HG03521 (cell line): Measurements from ENCODE around the gene PCBP2.
"Not testable (repeated sequence)": the region's sequence is repeated elsewhere in the genome, so short reads cannot be mapped to it uniquely, and the experiment has no call there.

Source experiments
- ATAC-seq: cut with Tn5 transposase; IDR thresholded peaks from one replicate; pipeline ENCODE4 v1.9.1; 2021; ENCODE audit warnings: mild to moderate bottlenecking, moderate library complexity; ENCODE audit not compliant: unreplicated experiment

Gene PCBP2

DNA sequence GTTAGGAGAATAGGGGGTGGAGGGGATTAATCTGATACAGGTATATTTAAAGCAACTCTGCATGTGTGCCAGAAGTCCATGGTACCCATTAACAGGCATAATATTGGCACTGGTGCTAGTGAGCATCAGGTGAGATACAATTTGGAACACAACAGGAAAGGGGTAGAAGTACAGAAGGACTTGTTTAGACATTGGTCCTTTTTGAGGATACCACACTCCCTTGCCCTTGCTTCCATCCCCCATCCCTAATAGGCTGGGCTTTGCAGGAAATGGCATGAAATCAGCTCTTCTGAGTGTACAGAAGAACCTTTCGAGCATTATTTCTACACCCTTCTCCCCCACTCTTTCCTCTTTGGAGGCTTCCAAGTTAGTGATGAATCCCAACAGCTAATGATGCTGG, 16.4 kb downstream of the PCBP2 start:
- no peak for ATAC-seq

DNA sequence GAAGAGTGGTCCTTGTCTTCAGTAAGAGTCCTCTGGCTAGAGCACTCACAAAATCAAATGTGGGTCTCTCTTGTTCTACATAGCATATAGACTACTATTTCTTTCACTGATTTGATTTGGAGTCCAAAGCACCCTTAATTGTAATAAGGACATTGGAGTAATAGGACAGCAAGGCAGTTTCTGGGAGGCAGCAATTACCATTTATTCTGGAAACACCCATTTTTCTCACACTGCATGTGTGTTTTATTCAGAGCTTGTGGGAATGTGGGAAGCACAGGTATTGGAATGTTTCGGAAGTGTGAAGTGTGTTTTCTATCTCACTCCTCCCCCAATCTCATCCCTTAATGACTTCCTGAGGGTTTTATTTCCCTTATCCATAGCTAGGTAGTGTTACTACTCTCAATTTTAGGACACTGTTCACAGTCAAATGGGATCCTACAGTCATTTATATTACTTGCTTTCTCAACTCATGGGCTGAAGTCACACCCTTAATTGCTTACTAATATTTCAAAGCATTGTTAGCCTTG, 20.2 kb downstream of the PCBP2 start:
- ATAC-seq = no peak

DNA sequence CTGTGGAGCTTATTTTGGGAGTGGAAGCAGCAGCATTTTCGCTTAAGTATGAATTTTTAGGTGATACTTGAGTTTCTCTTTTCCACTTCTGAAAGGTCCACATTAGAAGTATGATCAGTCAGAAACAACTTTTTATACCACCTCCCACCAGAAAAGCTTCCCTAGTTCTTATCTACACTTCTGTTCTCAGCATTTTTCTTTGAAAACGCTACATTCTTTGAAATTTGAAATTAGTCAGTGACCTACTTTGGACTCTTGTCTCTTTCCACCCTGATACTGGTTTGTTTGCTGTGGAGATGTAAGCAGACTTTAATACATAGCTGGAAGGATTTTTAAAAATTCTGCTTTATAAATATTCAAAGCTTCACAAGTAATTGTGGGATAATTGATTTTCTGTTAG, 22.2 kb downstream of the PCBP2 start:
- no peak for ATAC-seq

DNA sequence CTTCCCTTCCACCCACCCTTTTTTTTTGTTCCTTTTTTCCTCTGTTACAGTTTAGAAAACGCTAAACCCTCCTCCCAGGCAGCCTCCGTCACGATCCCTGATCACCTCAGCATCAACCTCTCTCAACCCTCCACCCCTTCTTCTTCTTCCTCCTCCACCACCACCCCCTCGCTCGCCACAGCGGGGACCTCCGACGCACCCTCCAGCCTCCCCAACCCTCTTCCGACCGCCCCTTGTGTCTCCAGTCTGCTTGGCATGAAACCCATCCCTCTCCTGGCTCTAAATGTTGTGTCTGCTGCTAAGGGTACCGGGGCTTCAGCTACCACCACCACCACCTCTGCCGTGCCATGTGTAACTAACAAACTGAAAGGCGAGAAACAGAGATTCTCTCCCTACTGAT, 22.9 kb downstream of the PCBP2 start:
- ATAC-seq = no peak

DNA sequence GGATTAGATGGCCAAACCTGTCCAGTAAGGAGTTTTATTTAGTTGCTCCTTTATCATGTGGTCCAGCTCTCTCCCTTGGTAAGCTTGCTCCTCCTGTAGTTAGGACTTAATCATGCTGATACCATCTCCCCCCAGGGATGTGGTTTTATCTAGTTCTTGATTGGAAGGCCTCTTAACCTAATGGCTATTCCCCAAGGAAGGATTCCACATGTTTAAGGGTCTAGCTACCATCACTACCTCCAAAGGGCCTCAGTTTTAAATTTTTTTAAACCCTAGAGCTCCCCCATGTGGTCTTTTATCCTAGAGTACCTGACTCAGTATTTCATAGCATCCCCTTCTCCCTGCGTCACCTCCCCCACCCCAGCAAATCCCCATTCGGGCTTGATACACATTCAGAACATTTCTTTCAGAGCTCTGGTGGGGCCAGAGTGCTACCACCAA, 24.9 kb downstream of the PCBP2 start:
- ATAC-seq = no peak

DNA sequence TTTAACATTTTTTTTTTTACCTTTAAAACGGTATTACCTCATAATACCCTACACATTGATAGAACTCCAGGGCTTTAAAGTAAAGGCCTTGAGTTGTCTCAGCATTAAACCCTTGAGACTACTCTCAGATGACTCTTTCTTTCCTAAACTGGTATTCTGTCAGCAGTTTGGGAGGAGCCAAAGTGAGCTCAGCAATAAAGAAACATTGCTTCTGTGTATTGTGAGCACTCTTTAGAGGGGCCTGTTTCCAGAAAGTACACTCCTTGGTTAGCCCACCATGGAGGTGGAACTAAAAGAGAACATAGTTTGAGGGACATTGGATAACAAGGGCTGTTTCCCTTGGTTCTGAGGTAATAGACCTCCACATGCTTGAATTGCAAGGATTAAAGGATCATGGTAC, 27.0 kb downstream of the PCBP2 start:
- ATAC-seq = no peak

DNA sequence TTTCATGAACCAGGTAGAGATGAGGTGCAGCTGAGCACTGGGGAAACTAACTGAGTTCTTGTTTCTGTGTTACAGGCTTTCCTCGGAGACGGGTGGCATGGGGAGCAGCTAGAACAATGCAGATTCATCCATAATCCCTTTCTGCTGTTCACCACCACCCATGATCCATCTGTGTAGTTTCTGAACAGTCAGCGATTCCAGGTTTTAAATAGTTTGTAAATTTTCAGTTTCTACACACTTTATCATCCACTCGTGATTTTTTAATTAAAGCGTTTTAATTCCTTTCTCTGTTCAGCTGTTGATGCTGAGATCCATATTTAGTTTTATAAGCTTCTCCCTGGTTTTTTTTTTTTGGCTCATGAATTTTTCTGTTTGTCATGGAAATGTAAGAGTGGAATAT, 27.4 kb downstream of the PCBP2 start:
- no peak for ATAC-seq

DNA sequence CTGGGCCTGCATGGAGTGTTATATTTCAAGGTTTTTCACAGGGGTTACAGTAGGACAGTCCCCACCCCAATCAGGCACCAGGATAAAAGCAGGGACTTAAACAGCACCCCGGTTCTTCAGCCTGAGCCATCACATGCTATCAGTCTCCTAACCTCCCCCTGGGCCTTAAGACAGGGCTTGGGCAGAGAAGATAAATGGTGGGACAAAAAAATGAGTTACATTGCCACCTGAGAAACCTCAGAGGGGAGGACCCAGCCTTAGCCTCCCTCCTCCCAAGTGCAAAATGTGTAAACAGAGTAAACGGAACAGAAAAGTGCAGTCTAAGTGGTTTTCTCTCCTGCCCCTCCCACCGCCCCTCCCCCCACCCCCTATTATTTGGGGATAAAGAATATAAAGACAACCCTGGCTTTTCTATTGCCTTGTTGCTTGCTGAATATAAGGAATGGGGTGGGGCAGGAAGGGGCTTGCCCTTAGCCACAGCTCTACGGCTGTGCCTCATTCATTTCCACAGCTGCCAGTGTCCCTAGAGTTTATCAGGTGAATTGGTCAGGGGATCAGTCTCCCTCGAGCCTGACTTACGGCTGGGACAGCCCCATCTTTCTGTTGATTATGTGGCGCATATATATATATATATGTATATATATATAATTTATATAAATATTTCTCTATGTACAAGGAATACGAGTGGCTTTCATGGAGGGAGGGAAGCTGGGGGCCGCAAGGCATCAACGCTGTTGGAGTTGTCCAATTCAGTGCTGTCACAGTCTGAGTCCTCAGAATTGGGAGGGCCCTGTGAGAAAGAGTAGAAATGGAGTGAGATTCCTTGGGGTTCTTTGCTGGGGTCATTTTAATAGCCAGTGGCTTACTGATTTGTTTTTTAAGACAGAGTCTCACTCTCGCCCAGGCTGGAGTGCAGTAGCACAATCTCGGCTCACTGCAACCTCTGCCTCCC, 28.9 kb downstream of the PCBP2 start:
- no peak for ATAC-seq

DNA sequence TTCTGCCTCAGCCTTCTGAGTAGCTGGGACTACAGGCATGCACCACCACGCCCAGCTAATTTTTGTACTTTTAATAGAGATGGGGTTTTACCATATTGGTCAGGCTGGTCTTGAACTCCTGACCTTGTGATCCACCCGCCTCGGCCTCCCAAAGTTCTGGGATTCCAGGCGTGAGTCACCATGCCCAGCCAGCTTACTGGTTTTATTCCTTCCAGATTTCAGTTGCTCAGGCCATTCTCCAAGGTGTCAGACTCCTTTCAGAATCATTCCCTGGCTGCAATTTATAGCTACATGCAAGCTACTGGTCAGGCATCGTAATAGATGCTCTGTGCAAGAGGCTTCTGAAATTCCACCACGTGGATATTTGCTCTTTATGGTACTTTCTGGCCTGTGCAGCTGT, 29.6 kb downstream of the PCBP2 start:
- ATAC-seq = not testable (repeated sequence)

DNA sequence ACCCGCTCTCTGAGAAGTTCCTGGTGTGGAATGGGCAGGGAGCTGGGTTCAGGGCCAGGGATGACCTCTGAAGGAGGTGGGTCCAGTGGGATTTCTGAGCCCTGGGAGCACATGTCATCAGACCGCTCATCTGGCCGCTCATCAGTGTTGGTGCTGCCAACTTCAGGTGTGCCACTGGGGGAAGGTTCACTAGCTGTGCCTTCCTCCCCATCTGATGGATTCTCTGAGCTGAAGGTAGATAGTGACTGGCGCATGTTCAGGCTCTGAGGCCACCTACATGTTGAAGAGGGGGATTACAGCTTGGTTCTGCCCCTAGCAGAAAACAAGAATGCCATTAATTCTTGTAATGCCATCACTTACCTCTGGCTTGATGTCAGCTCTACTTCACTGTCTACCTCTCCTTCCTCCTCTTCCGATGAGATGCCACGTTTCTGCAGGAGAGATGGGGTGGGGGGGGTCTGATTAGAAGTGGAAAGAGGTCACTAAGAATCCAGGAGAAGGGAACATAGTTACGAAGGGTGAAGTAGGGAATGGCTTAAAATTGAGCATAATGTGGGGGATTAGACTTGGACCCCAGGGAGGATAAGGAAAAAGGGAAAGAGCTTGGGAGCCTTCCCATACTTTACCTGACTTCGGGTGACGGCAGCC, 30.2 kb downstream of the PCBP2 start:
- ATAC-seq = no peak

DNA sequence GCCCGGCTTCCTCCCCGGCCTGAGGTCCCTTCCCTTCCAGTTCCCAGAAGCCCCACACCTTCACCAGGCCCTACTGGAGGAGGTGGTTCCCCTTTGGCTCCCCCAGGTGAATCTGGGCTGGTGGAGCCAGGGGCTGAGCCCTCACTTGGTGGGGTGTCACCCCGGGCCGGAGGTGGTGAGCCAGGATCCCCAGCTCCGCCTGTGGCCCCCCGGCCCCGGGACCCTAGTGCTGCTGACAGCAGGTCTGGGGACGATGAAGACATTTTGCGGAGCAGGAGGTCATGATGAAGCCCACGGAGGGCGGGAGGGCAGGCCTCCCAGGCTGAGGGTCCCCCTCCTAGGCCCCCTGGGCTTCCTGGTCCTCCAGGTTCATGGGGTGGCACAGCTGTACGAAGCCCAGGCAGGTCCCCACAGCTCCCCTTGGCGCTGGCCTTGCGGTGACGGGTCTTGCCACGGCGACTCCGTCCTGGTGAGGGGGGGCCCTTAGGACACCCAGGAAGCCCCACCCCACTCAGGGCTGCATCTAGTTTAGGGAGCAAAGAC, 30.8 kb downstream of the PCBP2 start:
- ATAC-seq = no peak

DNA sequence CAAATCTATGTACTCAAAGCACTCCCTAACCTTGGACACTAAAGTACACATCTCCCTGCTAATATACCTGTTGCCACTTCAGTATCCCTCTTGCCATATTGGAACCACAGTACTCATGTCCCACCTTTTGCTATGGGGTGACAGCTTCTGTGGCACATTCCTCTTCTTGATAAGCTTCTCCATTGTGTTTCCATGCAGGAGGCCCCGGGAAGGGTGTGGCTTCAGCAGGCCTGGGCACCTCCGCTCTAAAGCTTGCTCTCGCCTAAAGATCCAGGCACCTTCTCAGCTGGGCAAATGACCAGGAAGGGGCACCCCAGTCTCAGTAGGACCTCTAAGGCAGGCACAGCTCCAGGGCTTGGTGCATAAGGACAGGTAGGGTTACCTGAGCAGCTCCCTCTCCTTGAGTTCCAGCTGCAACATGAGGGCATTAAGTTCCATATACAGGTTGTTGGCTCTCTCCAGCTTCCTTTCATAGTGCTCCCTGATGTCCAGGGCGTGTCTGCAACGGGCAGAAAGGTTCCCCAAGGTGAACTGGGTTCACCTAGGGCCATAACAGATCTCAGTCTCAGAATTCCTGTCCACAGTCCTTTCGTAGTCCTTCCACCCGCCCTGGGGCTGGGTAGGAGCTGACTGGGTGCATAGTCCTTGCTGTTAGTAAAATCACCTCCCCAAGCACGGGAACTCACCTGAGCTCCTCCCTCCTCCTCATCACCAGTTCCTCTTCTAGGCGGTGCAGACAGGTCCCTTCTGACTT, 31.5 kb downstream of the PCBP2 start:
- no peak for ATAC-seq

DNA sequence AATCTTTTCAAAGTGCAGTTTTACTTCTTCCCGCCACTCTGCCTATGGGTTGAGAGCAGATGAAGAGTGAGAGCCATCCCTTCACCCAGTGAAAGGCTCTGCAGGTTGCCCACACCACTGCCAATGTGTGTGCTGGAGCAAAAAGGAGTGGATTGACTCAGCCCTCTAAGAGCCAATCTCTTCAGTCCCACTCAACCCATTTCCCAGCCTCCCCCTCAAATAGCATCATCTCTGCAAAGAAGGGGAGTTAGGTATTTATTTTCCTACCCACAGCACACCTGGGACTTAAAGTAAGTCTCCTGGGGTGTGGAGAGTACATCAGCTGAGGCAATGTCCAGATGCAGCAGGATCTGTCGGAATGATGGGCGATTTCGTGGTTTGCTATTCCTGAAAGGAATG, 32.1 kb downstream of the PCBP2 start:
- ATAC-seq = no peak

DNA sequence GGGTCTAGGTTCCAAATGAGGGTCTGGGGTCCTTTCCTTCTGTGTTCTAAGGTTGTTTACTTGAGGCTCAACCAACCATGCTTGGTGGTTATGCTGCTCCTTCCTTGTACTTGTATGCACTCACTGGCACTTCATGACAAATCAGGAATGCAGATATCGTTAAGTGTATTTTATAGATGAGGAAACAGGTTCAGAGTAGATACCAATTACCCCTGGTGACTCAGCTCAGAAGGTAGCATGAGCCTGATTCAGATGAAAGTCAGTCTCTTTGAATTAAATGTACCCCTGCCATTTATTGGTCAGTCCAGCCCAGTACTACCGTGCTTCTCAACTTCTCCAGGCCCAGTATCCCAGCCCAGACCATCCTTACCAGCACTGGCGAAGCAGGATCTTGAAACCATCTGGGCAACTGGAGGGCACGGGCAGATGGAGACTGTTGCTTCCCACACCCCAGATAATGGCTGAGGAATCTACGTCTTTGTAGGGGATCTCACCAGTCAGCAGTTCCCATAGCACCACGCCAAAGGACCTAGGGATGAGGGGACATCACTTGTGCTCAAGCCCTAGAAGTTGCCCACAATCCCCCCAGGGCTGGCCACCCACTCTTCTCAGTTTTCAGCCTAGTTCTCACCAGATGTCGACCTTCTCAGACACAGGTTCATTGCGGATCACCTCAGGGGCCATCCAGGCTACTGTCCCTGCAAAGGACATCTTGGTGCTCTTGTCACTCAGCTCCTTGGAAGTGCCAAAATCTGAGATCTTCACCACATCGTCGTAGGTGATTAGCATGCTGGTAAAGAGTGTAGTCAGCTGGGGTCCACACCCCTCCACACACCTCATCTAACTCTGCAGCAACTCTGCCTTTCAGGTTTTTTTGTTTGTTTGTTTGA, 33.0 kb downstream of the PCBP2 start:
- ATAC-seq = no peak

DNA sequence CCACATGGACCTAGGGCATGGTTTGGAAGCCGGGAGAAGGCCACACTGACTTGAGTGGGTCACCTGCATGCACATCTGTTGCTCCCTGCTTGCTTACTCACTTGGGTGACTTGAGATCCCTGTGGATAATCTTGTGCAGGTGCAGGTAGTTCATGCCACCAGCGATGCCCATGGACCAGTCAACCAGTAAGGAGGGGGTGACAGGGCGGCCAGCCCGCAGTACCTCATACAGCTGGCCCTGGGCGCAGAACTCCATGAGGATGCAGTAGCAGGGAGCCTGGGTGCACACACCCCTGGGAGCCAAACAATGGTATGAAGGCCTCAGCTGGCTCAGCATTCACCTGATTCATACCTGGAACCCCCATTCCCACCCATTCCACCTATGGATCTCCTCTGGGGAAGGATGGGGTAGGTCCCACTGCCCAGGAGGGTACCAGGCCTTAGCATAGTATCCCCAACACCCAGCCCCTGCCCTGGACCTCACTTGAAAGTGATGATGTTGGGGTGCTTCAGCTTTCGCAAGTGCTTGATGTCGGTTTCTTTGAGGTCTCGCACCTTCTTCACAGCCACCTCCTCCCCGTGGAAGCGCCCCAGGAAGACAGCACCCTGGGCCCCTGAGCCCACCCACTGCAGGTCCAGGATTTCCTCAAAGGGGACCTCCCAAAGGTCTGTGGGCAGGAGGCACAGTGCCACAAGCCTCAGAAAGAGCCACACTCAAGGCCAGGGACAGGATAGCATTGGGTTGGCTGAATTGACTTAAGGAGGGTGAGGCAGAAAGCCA, 34.2 kb downstream of the PCBP2 start:
- no peak for ATAC-seq

DNA sequence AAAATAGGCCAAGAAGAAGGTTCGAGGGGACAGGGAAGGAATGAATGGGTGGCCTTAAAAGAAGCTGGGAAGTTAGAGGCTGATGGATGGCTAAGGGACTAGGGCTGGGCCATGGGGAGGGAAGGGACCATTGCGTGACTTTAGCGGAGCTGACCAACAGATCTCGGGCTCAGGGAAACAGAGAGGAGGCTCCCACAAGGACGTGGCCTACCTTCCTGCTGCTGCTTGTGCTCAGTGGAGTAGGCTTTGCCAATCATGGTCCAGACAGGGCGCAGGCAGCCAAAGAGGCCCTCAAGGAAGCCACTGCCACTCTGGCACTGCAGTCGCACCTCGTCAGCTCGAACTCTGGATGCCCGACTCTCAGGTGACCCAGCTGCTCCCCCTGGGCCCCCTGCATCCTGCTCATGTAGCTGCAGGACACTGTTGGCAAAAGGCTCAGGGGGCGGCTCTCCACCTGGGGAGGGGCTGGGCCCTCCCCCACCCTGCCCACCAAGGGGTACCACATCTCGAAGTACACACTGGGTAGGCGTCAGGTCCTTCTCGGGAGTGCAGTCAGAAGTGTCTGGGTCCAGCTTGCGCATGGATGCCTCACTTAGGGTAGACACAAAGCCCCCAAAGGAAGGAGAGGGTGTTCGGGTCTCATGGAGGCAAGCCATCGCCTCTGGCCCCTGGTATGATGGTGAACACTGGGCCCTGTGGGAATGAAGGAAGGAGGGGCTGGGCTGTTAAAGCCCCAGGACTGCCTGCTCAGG, 35.0 kb downstream of the PCBP2 start:
- ATAC-seq = no peak

DNA sequence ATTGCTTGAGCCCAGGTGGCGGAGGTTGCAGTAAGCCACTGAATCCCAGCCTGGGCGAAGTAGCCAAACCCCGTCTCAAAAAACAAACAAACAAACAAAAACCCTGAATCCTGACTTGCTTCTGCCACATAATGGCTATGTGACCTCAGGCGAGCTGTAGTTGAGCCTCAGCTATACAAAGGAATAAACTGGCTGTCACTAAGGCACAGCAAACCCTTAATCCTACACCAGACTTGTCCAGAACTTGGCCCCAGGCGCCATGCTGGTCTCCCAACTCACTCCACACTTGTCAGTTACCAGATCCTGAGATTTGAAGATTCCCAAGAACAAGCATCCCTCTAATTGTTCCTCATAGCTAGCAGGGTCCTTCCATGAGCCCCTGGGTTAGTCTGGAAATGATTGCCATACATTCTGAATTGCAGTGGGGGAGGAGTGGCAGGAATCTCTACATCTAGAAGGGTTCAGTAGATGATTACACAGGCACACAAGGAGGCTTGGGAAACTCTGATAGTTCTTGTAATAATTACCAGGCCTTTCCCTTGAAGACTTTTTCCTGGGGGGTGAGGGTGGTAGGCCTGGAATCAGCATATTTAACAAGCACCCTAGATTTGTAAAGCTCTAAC, 37.5 kb downstream of the PCBP2 start:
- ATAC-seq = no peak

DNA sequence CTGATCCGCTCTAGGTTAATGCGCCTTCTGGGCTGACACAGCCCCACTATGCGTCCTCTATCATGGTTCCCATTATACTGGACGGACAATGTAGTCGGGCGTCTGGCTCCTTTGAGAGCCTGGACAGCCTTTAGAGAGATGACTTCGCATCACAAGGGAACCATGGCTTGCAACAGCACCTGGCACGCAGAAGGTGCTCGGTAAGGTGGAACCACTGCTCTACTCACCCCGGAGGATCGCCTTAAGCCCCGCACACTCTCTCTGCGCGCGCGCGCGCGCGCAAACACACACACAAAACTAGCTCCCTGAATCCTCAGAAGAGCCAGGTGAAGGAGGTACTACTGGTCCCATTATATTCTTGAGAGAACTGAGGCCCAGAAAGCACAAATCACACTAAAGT, 40.3 kb downstream of the PCBP2 start:
- no peak for ATAC-seq
